ENCODE measurements around the gene CRISP1.

GRCh38 chr6:49815166-49815565, 51.2 kb downstream of the CRISP1 start:
- no peak for TF ChIP-seq BHLHE40 (IDR thresholded peaks at IDR 0.05; ENCODE audit: low read length)
- TF ChIP-seq HBP1 (CRISPR knock-in tag; IDR thresholded peaks at IDR 0.05), result no peak
- no peak for TF ChIP-seq DACH1 (IDR thresholded peaks at IDR 0.05; ENCODE audit: partially characterized antibody)
- TF ChIP-seq ZNF561 (CRISPR knock-in tag; conservative IDR thresholded peaks at IDR 0.05), result no peak
- no peak for TF ChIP-seq CTCF (IDR thresholded peaks at IDR 0.05 in 2 of 3, conservative IDR thresholded peaks at IDR 0.05 in 1 of 3; ENCODE audit: insufficient read depth in 2 of 3, low read depth in 1 of 3, low read length in 3 of 3)
- TF ChIP-seq ELF4 (CRISPR knock-in tag; IDR thresholded peaks at IDR 0.05), result no peak
- TF ChIP-seq BRCA1 (IDR thresholded peaks at IDR 0.05), result no peak
- no peak for TF ChIP-seq BRCA1 (CRISPR knock-in tag; IDR thresholded peaks at IDR 0.05)
- no peak for TF ChIP-seq RFX5 (IDR thresholded peaks at IDR 0.05; ENCODE audit: low read depth, low read length)
- TF ChIP-seq THRAP3 (IDR thresholded peaks at IDR 0.05; ENCODE audit: borderline replicate concordance), result no peak
- no peak for TF ChIP-seq KLF10 (CRISPR knock-in tag; IDR thresholded peaks at IDR 0.05)
- TF ChIP-seq ADNP (tag; IDR thresholded peaks at IDR 0.05), result no peak

All from K562 (cell line).